ENCODE measurements around the gene FKBP14. TPM values are rescaled to one million over a fixed set of nuclear protein-coding genes. Genes with fewer than 3 reads are reported as not detected.

FKBP14 gene
- polyA plus RNA-seq, 1 experiment, result 14.9 TPM

GRCh38 chr7:29990931-29991330, 35.6 kb downstream of the FKBP14 start:
- Histone ChIP-seq H3K27me3 (ENCODE audit: control insufficient read depth, insufficient read depth, low read length) (no peaks in the 10 kb centered on the region), H3K4me3 (ENCODE audit: low read depth, low read length) (no peak overlapping the region), H3K36me3 (ENCODE audit: control insufficient read depth, insufficient read depth, low read length) (no peaks in the 10 kb centered on the region)
- CTCF ChIA-PET, result interaction anchor here (0.6 kb wide), 1 partner anchor 54 kb away, joined by 4 read pairs; no protein-coding TSS in a partner anchor
- TF ChIP-seq CTCF (IDR thresholded peaks at IDR 0.05; ENCODE audit: insufficient read depth, low read depth, low read length), result no peak
- POLR2A ChIA-PET, result no interaction called here
- DNase-seq (ENCODE audit: low read depth), result no peak

- H3K4me3 ChIP-seq (ENCODE audit: low read depth, low read length), result peak within 1 kb of the TSS; percentile 96
- TF ChIP-seq CTCF (IDR thresholded peaks at IDR 0.05; ENCODE audit: insufficient read depth, low read depth, low read length), result no peak
- ChIA-PET CTCF (interaction anchor here (1.1 kb wide), 1 partner anchor 11 kb away, joined by 3 read pairs; no protein-coding TSS in a partner anchor), POLR2A (no interaction called here)
- DNase-seq (ENCODE audit: low read depth), result no peak
- no peaks in the 10 kb centered on the region for H3K27me3 ChIP-seq (ENCODE audit: control insufficient read depth, insufficient read depth, low read length)
- 0 out of 2 replicates have a peak, but pooled peaks cover 1% of the 10 kb centered on the region for H3K36me3 ChIP-seq (ENCODE audit: control insufficient read depth, insufficient read depth, low read length)
Observed at GRCh38 chr7:29989257-29989995, 37.1 kb downstream of the FKBP14 start, which contains the start of gene SCRN1. SCRN1 (minus strand) TSS chr7:29989801; CDS start chr7:29969067, 20,734 bp downstream.

GRCh38 chr7:29988424-29989256, 37.9 kb downstream of the FKBP14 start:
- ChIA-PET POLR2A (no interaction called here), CTCF (interaction anchor here (0.7 to 1.1 kb wide), 4 partner anchors 11 to 521 kb away, joined by 3 to 5 read pairs (median 4); no protein-coding TSS in a partner anchor)
- H3K27me3 ChIP-seq (ENCODE audit: control insufficient read depth, insufficient read depth, low read length), result no peaks in the 10 kb centered on the region
- DNase-seq (ENCODE audit: low read depth), result peak; percentile 44
- peak overlapping the region; percentile 96 for H3K4me3 ChIP-seq (ENCODE audit: low read depth, low read length)
- 0 out of 2 replicates have a peak, but pooled peaks cover 1% of the 10 kb centered on the region for H3K36me3 ChIP-seq (ENCODE audit: control insufficient read depth, insufficient read depth, low read length)
- no peak for TF ChIP-seq CTCF (IDR thresholded peaks at IDR 0.05; ENCODE audit: insufficient read depth, low read depth, low read length)

GRCh38 chr7:29987811-29988317, 38.6 kb downstream of the FKBP14 start:
- Histone ChIP-seq H3K36me3 (ENCODE audit: control insufficient read depth, insufficient read depth, low read length) (0 out of 2 replicates have a peak, but pooled peaks cover 1% of the 10 kb centered on the region), H3K4me3 (ENCODE audit: low read depth, low read length) (peak overlapping the region; percentile 96), H3K27me3 (ENCODE audit: control insufficient read depth, insufficient read depth, low read length) (no peaks in the 10 kb centered on the region)
- DNase-seq (ENCODE audit: low read depth), result peak; percentile 69
- ChIA-PET POLR2A (no interaction called here), CTCF (interaction anchor here (0.7 to 1.1 kb wide), 4 partner anchors 10 to 520 kb away, joined by 3 to 5 read pairs (median 4); no protein-coding TSS in a partner anchor)
- no peak for TF ChIP-seq CTCF (IDR thresholded peaks at IDR 0.05; ENCODE audit: insufficient read depth, low read depth, low read length)
